ENCODE data around the gene LILRB1.
"Not testable (repeated sequence)": the region's sequence is repeated elsewhere in the genome, so short reads cannot be mapped to it uniquely, and the experiment has no call there.

Gene LILRB1

GRCh38 chr19:54616057-54616456, 14.2 kb upstream of the LILRB1 start:
- H3K4me1 Mint-ChIP-seq = no peaks in the 10 kb centered on the region
- H3K36me3 Mint-ChIP-seq = no peaks in the 10 kb centered on the region
- H3K27ac Mint-ChIP-seq = no peak overlapping the region
- no peaks in the 10 kb centered on the region for H3K9me3 Mint-ChIP-seq
- H3K4me3 Mint-ChIP-seq = no peak overlapping the region
- peaks cover 3% of the 10 kb centered on the region for H3K27me3 Mint-ChIP-seq

GRCh38 chr19:54616821-54617560, 13.3 kb upstream of the LILRB1 start:
- Mint-ChIP-seq H3K27me3 (peaks cover 3% of the 10 kb centered on the region), H3K4me1 (no peaks in the 10 kb centered on the region), H3K27ac (no peak overlapping the region), H3K36me3 (no peaks in the 10 kb centered on the region), H3K4me3 (no peak overlapping the region), H3K9me3 (no peaks in the 10 kb centered on the region)

DNA sequence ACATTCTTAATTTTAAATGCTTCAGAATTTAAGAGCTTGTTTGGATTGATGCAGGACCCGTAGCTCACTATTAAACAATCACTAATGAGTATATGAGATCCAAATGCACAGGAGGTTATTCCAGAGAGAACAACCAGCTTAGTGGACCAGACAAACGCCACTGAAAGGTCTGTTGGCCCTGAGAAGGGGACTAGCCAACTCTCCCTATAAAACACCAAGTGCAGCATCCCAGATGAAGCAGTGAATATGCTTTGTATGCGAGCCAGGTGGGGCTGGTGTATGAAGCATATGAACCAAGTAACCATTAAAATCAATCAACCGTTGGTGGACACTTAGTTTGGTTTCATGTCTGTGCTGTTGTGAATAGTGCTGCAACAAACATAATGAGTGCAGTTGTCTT, 9.8 kb upstream of the LILRB1 start:
- Mint-ChIP-seq H3K4me3 (no peak overlapping the region), H3K36me3 (no peaks in the 10 kb centered on the region), H3K27ac (no peak overlapping the region), H3K27me3 (peaks cover 4% of the 10 kb centered on the region), H3K4me1 (no peaks in the 10 kb centered on the region), H3K9me3 (no peaks in the 10 kb centered on the region)

- H3K36me3 Mint-ChIP-seq = no peaks in the 10 kb centered on the region
- H3K27ac Mint-ChIP-seq = no peak overlapping the region
Measured at GRCh38 chr19:54622431-54622830, 7.9 kb upstream of the LILRB1 start.

GRCh38 chr19:54624234-54624633, 6.0 kb upstream of the LILRB1 start:
- not testable (repeated sequence) for H3K4me1 Mint-ChIP-seq, H3K27ac Mint-ChIP-seq, H3K4me3 Mint-ChIP-seq, H3K36me3 Mint-ChIP-seq, H3K9me3 Mint-ChIP-seq
- H3K27me3 Mint-ChIP-seq = peaks cover 25% of the 10 kb centered on the region

More at GRCh38 chr19:54622431-54622830, 7.9 kb upstream of the LILRB1 start:
- Mint-ChIP-seq H3K4me1 (no peaks in the 10 kb centered on the region), H3K9me3 (peaks cover 1% of the 10 kb centered on the region), H3K4me3 (no peak overlapping the region), H3K27me3 (peaks cover 19% of the 10 kb centered on the region)

DNA sequence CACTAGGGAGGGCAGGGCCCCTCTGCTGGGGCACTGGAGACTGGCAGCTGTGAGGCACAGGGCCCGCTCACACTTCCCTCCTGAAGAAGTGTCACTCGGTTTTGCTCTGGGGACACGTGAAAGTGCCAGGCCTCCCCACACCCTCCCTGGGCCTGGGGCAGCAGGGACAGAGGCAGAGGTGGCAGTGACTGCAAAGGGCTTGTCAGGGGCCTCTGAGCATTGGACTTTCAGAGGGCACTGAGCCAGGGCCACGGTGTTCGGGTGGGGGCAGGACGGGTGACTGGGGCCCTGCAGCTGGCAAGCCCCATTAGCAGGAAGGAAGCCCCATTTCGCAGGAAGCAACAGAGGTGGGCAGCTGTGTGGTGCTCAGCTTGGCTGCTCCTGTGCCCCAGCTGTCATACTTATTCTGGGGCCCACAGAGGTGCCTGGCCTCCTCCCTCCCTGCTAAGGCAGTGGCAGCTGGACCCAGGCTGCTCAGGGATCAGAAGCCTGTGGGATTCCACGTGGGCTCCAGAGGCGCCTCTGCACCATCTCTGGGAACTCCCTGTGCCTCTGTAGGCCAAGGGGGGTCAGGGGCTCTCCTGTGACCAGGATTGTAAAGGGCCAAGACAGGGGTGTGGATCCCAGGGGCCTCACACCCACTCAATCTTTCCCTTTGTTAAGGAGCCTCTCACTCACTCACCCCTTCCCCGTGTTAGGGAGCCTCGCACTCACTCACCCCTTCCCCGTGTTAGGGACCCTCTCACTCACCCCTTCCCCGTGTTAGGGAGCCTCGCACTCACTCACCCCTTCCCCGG, 5.2 kb upstream of the LILRB1 start:
- not testable (repeated sequence) for H3K27ac Mint-ChIP-seq, H3K9me3 Mint-ChIP-seq, H3K4me1 Mint-ChIP-seq, H3K4me3 Mint-ChIP-seq, H3K36me3 Mint-ChIP-seq
- peaks cover 30% of the 10 kb centered on the region for H3K27me3 Mint-ChIP-seq

- no peaks in the 10 kb centered on the region for H3K4me1 Mint-ChIP-seq
- H3K27ac Mint-ChIP-seq = no peak overlapping the region
Measured at GRCh38 chr19:54626757-54627156, 3.5 kb upstream of the LILRB1 start.

GRCh38 chr19:54627912-54628311, 2.4 kb upstream of the LILRB1 start:
- H3K4me1 Mint-ChIP-seq = not testable (repeated sequence)
- H3K27me3 Mint-ChIP-seq = peaks cover 36% of the 10 kb centered on the region

More at GRCh38 chr19:54626757-54627156, 3.5 kb upstream of the LILRB1 start:
- H3K4me3 Mint-ChIP-seq = no peak overlapping the region
- H3K9me3 Mint-ChIP-seq = peaks cover 5% of the 10 kb centered on the region
- no peaks in the 10 kb centered on the region for H3K36me3 Mint-ChIP-seq
- peaks cover 33% of the 10 kb centered on the region for H3K27me3 Mint-ChIP-seq

GRCh38 chr19:54630782-54631181, 498 bp downstream of the LILRB1 start:
- H3K36me3 Mint-ChIP-seq = no peaks in the 10 kb centered on the region
- no peak overlapping the region for H3K4me3 Mint-ChIP-seq
- no peak overlapping the region for H3K27ac Mint-ChIP-seq
- H3K9me3 Mint-ChIP-seq = peaks cover 5% of the 10 kb centered on the region
- H3K27me3 Mint-ChIP-seq = peaks cover 32% of the 10 kb centered on the region
- no peaks in the 10 kb centered on the region for H3K4me1 Mint-ChIP-seq

More at GRCh38 chr19:54627912-54628311, 2.4 kb upstream of the LILRB1 start:
- not testable (repeated sequence) for H3K27ac Mint-ChIP-seq, H3K4me3 Mint-ChIP-seq, H3K36me3 Mint-ChIP-seq, H3K9me3 Mint-ChIP-seq

- H3K4me3 Mint-ChIP-seq, H3K27ac Mint-ChIP-seq, H3K9me3 Mint-ChIP-seq, H3K36me3 Mint-ChIP-seq, H3K4me1 Mint-ChIP-seq: not testable (repeated sequence)
- peaks cover 24% of the 10 kb centered on the region for H3K27me3 Mint-ChIP-seq
Measured at GRCh38 chr19:54631489-54632337, 1.4 kb downstream of the LILRB1 start.

- H3K27ac Mint-ChIP-seq, H3K4me3 Mint-ChIP-seq, H3K9me3 Mint-ChIP-seq, H3K36me3 Mint-ChIP-seq, H3K4me1 Mint-ChIP-seq: not testable (repeated sequence)
- peaks cover 19% of the 10 kb centered on the region for H3K27me3 Mint-ChIP-seq
Measured at GRCh38 chr19:54632517-54632916, 2.2 kb downstream of the LILRB1 start.

DNA sequence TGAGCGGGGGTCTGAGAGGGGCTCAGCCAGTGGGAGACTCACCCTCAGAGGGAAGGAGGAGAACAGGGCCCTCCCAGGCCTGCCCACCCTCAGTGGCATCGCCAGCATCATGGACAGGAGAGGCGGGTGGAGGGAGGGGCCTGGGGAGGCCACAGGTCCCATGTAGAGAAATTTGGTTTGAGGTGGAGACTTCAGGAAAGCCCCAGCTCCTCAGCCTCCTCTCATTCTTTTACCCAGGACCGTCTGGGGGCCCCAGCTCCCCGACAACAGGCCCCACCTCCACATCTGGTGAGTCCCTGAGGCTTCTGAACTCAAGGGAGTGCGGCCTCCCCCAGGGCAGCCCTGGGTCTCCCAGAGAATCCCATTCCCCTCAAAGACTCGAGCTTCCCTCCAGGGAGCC, 3.1 kb downstream of the LILRB1 start:
- Mint-ChIP-seq H3K36me3 (no peaks in the 10 kb centered on the region), H3K9me3 (no peaks in the 10 kb centered on the region), H3K4me3 (no peak overlapping the region), H3K4me1 (no peaks in the 10 kb centered on the region), H3K27ac (no peak overlapping the region), H3K27me3 (peaks cover 15% of the 10 kb centered on the region)

DNA sequence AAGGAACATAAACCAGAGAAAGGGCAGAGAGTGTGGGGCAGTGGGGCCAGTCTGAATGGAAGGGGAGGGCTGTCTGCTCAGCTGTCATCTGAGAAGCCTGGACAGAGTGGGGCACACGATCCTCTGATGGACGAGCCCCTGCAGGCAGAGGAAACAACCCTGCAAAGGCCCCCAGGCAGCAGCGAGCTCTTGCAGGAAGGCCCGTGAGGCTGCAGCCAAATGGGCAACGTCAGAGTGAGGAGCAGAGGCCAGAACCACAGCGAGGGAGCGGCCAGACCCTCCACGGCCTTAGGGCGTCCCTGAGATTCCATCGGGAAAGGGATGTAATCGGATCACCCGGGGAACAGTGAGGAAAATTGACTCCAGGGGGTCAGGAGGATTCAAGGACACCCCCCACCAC, 5.8 kb downstream of the LILRB1 start:
- H3K4me1 Mint-ChIP-seq, H3K36me3 Mint-ChIP-seq, H3K27me3 Mint-ChIP-seq, H3K4me3 Mint-ChIP-seq, H3K9me3 Mint-ChIP-seq, H3K27ac Mint-ChIP-seq: not testable (repeated sequence)

- no peaks in the 10 kb centered on the region for H3K36me3 Mint-ChIP-seq
- no peak overlapping the region for H3K4me3 Mint-ChIP-seq
- H3K27ac Mint-ChIP-seq = no peak overlapping the region
- no peaks in the 10 kb centered on the region for H3K4me1 Mint-ChIP-seq
- no peaks in the 10 kb centered on the region for H3K9me3 Mint-ChIP-seq
- peaks cover 8% of the 10 kb centered on the region for H3K27me3 Mint-ChIP-seq
Measured at GRCh38 chr19:54638683-54639082, 8.4 kb downstream of the LILRB1 start.

GRCh38 chr19:54642953-54643352, 12.7 kb downstream of the LILRB1 start:
- H3K27me3 Mint-ChIP-seq, H3K4me3 Mint-ChIP-seq, H3K27ac Mint-ChIP-seq, H3K36me3 Mint-ChIP-seq, H3K4me1 Mint-ChIP-seq, H3K9me3 Mint-ChIP-seq: not testable (repeated sequence)

GRCh38 chr19:54643583-54643982, 13.3 kb downstream of the LILRB1 start:
- H3K4me3 Mint-ChIP-seq, H3K9me3 Mint-ChIP-seq: not testable (repeated sequence)

More at GRCh38 chr19:54643583-54643982, 13.3 kb downstream of the LILRB1 start:
- H3K27ac Mint-ChIP-seq, H3K36me3 Mint-ChIP-seq, H3K4me1 Mint-ChIP-seq, H3K27me3 Mint-ChIP-seq: not testable (repeated sequence)
